Mucosa of stomach (tissue), 1 donor: ENCODE data around the gene GRPEL1.

ENCODE experiments used
- H3K27me3 ChIP-seq: one replicate; pipeline ENCODE4 v1.7.0; 2013; ENCODE audit warnings: mild to moderate bottlenecking, low read length; ENCODE audit not compliant: control insufficient read depth, insufficient read depth
- H3K36me3 ChIP-seq: one replicate; pipeline ENCODE4 v1.7.0; 2013; ENCODE audit warnings: low read length; ENCODE audit not compliant: control insufficient read depth, insufficient read depth
- H3K4me1 ChIP-seq: one replicate; pipeline ENCODE4 v1.7.0; 2013; ENCODE audit warnings: mild to moderate bottlenecking, low read length; ENCODE audit not compliant: control insufficient read depth, insufficient read depth
- H3K4me3 ChIP-seq: one replicate; pipeline ENCODE4 v1.7.0; 2013; ENCODE audit warnings: low read length
- H3K9ac ChIP-seq: one replicate; pipeline ENCODE4 v1.7.0; 2013; ENCODE audit warnings: mild to moderate bottlenecking, low read length, moderate library complexity
- H3K9me3 ChIP-seq: one replicate; pipeline ENCODE4 v1.7.0; 2013; ENCODE audit warnings: mild to moderate bottlenecking, low read length, moderate library complexity; ENCODE audit not compliant: control insufficient read depth
- donor health status: Pancreatic carcinoma.

GRPEL1 gene

DNA sequence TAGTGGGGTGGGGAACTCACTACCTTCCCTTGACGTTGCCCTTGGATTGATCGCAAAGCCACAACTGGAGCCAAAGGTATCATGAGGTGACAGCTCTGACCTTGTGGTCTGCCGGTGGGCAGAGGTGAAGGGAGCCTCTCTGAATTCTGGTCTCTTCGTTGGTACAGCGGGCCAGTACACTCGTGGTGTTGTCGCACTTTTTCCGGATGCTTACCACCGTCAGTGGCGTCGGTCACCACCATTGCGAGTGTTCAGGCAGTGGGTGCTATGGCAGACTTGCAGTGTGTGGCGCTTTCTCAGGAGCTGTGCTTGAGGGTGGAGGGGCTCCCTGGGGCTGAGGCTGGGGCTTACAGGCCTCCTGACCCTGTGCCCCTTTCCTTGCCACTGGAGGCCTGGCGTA, 5.2 kb upstream of the GRPEL1 start:
- Histone ChIP-seq H3K36me3 (no peaks in the 10 kb centered on the region), H3K9me3 (no peaks in the 10 kb centered on the region), H3K4me3 (no peak overlapping the region), H3K4me1 (peaks cover 9% of the 10 kb centered on the region), H3K27me3 (no peaks in the 10 kb centered on the region), H3K9ac (no peak overlapping the region)

GRCh38 chr4:7070729-7071511, 3.1 kb upstream of the GRPEL1 start:
- Histone ChIP-seq H3K27me3 (no peaks in the 10 kb centered on the region), H3K9ac (no peak overlapping the region), H3K9me3 (no peaks in the 10 kb centered on the region), H3K36me3 (no peaks in the 10 kb centered on the region), H3K4me1 (peaks cover 22% of the 10 kb centered on the region), H3K4me3 (no peak overlapping the region)

- Histone ChIP-seq H3K36me3 (no peaks in the 10 kb centered on the region), H3K4me1 (peaks cover 22% of the 10 kb centered on the region), H3K4me3 (peak overlapping the region; percentile 47), H3K9me3 (no peaks in the 10 kb centered on the region), H3K27me3 (no peaks in the 10 kb centered on the region), H3K9ac (peak overlapping the region; percentile 73)
These were observed 1.0 kb upstream of the GRPEL1 start for GRCh38 chr4:7068883-7069282.

- H3K9ac ChIP-seq: peak overlapping the region; percentile 73
- no peaks in the 10 kb centered on the region for H3K9me3 ChIP-seq
- H3K4me1 ChIP-seq: peaks cover 22% of the 10 kb centered on the region
These were observed 497 bp upstream of the GRPEL1 start for GRCh38 chr4:7068279-7068842.

DNA sequence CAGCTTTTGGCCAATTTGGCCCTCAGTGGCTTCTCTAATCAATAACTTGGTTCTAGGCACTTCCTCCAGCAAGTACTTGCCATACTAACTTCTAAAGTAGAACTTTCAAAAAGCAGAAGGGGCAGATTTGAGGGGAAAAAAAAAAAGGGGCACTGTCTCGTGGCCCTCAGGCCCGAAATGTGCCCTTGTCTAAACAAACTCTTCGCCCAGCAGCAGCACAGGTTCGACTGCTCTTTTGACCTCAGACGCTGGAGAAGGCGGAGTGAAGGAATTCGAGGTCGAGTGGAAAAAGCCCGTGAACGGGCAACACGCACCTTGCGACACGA, 775 bp downstream of the GRPEL1 start:
- Histone ChIP-seq H3K9ac (peak overlapping the region; percentile 76), H3K27me3 (no peaks in the 10 kb centered on the region), H3K4me1 (peaks cover 22% of the 10 kb centered on the region), H3K4me3 (peak overlapping the region; percentile 61), H3K9me3 (no peaks in the 10 kb centered on the region), H3K36me3 (peaks cover 10% of the 10 kb centered on the region)

More at GRCh38 chr4:7068279-7068842, 497 bp upstream of the GRPEL1 start:
- H3K4me3 ChIP-seq: peak overlapping the region; percentile 47
- H3K27me3 ChIP-seq: no peaks in the 10 kb centered on the region
- H3K36me3 ChIP-seq: peaks cover 3% of the 10 kb centered on the region

DNA sequence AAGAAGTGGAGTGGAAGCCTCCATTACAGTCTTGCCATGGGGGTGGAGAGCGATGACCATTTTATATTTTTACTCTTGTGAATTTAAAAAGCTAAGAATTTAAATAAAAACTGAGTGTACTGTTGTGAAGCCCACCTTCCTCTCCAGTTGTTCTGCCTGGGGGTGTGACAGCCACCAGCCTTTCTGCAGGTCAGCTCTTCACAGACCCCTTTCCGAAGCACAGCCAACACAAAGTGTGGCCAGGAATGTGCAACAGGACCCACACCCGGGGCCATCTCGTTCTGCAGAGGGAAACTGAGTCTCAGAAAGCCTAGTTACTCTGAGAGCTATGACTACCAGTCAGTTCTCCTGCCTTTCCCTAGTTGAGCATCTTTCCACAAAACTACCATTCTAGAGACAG, 1.4 kb downstream of the GRPEL1 start:
- Histone ChIP-seq H3K4me1 (peaks cover 22% of the 10 kb centered on the region), H3K9ac (peak overlapping the region; percentile 76), H3K36me3 (peaks cover 10% of the 10 kb centered on the region), H3K4me3 (no peak overlapping the region), H3K9me3 (no peaks in the 10 kb centered on the region), H3K27me3 (no peaks in the 10 kb centered on the region)

- no peak overlapping the region for H3K4me3 ChIP-seq
- H3K9me3 ChIP-seq: no peaks in the 10 kb centered on the region
- peak overlapping the region; percentile 20 for H3K9ac ChIP-seq
- peaks cover 22% of the 10 kb centered on the region for H3K4me1 ChIP-seq
- peaks cover 10% of the 10 kb centered on the region for H3K36me3 ChIP-seq
- H3K27me3 ChIP-seq: no peaks in the 10 kb centered on the region
These were observed 1.9 kb downstream of the GRPEL1 start for GRCh38 chr4:7066006-7066405.

GRCh38 chr4:7063362-7063761, 4.5 kb downstream of the GRPEL1 start:
- Histone ChIP-seq H3K4me1 (peaks cover 13% of the 10 kb centered on the region), H3K9me3 (no peaks in the 10 kb centered on the region), H3K27me3 (no peaks in the 10 kb centered on the region), H3K9ac (no peak overlapping the region), H3K36me3 (peaks cover 10% of the 10 kb centered on the region), H3K4me3 (no peak overlapping the region)

DNA sequence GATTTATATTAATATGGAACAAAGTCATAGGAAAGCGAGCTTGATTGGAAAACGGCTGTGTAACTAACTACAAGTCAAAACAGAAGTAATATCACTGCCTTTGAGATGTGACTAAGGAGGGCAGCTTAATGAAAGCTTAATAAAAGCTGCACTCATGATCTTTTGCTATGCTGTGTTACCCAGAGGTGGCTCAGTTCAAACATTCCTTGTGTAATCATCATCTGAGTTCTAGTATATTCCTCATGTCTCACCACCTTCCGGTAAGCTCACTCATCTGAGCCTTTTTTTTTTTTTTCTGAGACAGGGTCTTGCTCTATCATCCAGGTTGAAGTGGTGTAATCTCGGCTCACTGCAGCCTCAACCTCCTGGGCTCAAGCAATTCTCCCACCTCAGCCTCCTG, 5.0 kb downstream of the GRPEL1 start:
- Histone ChIP-seq H3K9me3 (no peaks in the 10 kb centered on the region), H3K9ac (no peak overlapping the region), H3K36me3 (peaks cover 10% of the 10 kb centered on the region), H3K27me3 (no peaks in the 10 kb centered on the region), H3K4me1 (peaks cover 13% of the 10 kb centered on the region), H3K4me3 (no peak overlapping the region)

DNA sequence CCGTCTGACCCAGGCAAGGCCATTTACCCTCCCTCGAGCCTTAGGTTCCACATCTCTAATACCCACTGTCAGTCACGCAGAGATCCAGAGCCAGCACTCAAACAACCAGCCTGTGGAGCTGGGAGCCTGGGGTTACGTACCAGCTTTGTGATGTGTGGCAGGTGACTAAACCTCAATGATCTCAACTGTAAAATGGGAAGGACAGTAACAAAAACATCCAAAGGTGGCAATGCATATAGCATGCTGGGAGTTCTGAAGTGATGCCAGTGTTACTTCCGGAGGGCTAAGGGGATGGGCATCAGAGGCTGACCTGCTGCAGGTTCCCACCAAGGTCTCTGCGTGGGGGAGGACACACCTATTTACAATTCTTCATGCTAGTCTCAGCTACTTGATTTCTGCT, 6.0 kb downstream of the GRPEL1 start:
- H3K27me3 ChIP-seq: no peaks in the 10 kb centered on the region
- H3K4me1 ChIP-seq: peaks cover 9% of the 10 kb centered on the region
- H3K9me3 ChIP-seq: no peaks in the 10 kb centered on the region
- H3K36me3 ChIP-seq: peaks cover 10% of the 10 kb centered on the region
- H3K9ac ChIP-seq: no peak overlapping the region
- H3K4me3 ChIP-seq: no peak overlapping the region

- no peaks in the 10 kb centered on the region for H3K9me3 ChIP-seq
- H3K4me3 ChIP-seq: no peak overlapping the region
- no peaks in the 10 kb centered on the region for H3K4me1 ChIP-seq
- H3K36me3 ChIP-seq: peaks cover 18% of the 10 kb centered on the region
- H3K27me3 ChIP-seq: no peaks in the 10 kb centered on the region
- H3K9ac ChIP-seq: no peak overlapping the region
These were observed 7.3 kb downstream of the GRPEL1 start for GRCh38 chr4:7060346-7061150.

GRCh38 chr4:7059662-7060061, 8.2 kb downstream of the GRPEL1 start:
- Histone ChIP-seq H3K4me3 (no peak overlapping the region), H3K9me3 (no peaks in the 10 kb centered on the region), H3K9ac (no peak overlapping the region), H3K27me3 (no peaks in the 10 kb centered on the region), H3K4me1 (no peaks in the 10 kb centered on the region), H3K36me3 (peaks cover 22% of the 10 kb centered on the region)
